Measurements from ENCODE around the gene SHISAL1. TPM values are rescaled to one million over a fixed set of nuclear protein-coding genes. Genes with fewer than 3 reads are reported as not detected.

The SHISAL1 gene
- 10 to 100 TPM in 1 of 8 experiments, 1 to 10 TPM in 6, under 1 TPM in 1; 0.17 to 21.5 (median 3.5) TPM for total RNA-seq

- no peaks in the 10 kb centered on the region for H3K4me1 ChIP-seq (replicated peaks in 1 of 2)
- 27 to 80% (median 53%) methylated on average over 2 to 7 of the region's 12 CpGs; no CpG with 5 or more reads in 7 of the 10 experiments for WGBS, 10 experiments
- H3K27ac ChIP-seq: no peak within 1 kb of the TSS
- peak in 2 of 8 experiments; percentile 24 to 30 for ATAC-seq (replicated peaks in 6 of 8)
- H3K4me3 ChIP-seq: no peak within 1 kb of the TSS
- in situ Hi-C loops (cut with MboI; ENCODE audit: low pct_unique_long_range_greater_than_20kb in 2 of 9, low sequenced_read_pairs in 9 of 9, unreplicated experiment in 9 of 9): no loop called here
Measured at GRCh38 chr22:44312766-44313165, at the start of gene SHISAL1. Gene SHISAL1 (minus strand): TSS chr22:44312951. CDS start chr22:44300945, 12,006 bp downstream.

- H3K27ac ChIP-seq: no peak overlapping the region
- no peak overlapping the region for H3K4me3 ChIP-seq
- ATAC-seq (replicated peaks in 6 of 8): no peak
- 68 to 100% (median 98%) methylated on average over 1 to 5 of the region's 12 CpGs; no CpG with 5 or more reads in 4 of the 10 experiments for WGBS, 10 experiments
- H3K4me1 ChIP-seq (replicated peaks in 1 of 2): peaks cover 13 to 26% of the 10 kb centered on the region in 2 donors
- in situ Hi-C loops (cut with MboI; ENCODE audit: low pct_unique_long_range_greater_than_20kb in 2 of 9, low sequenced_read_pairs in 9 of 9, unreplicated experiment in 9 of 9): no loop called here
Measured at GRCh38 chr22:44361391-44362126, 48.8 kb upstream of the SHISAL1 start.

GRCh38 chr22:44360668-44361381 is 48.1 kb upstream of the SHISAL1 start:
- Histone ChIP-seq H3K4me1 (replicated peaks in 1 of 2) (peaks cover 13 to 24% of the 10 kb centered on the region in 2 donors), H3K4me3 (no peak overlapping the region), H3K27ac (no peak overlapping the region)
- ATAC-seq (replicated peaks in 6 of 8): peak in 1 of 8 experiments; percentile 13
- WGBS, 10 experiments: 0 to 100% (median 67%) methylated on average over 1 to 10 of the region's 25 CpGs; no CpG with 5 or more reads in 4 of the 10 experiments
- in situ Hi-C loops (cut with MboI; ENCODE audit: low pct_unique_long_range_greater_than_20kb in 2 of 9, low sequenced_read_pairs in 9 of 9, unreplicated experiment in 9 of 9): no loop called here

GRCh38 chr22:44360306-44360667 is 47.5 kb upstream of the SHISAL1 start:
- no peak overlapping the region for H3K27ac ChIP-seq

GRCh38 chr22:44359496-44360110 is 46.9 kb upstream of the SHISAL1 start:
- in situ Hi-C loops (cut with MboI; ENCODE audit: low pct_unique_long_range_greater_than_20kb in 2 of 9, low sequenced_read_pairs in 9 of 9, unreplicated experiment in 9 of 9): no loop called here
- H3K27ac ChIP-seq: no peak overlapping the region
- no peak overlapping the region for H3K4me3 ChIP-seq
- ATAC-seq (replicated peaks in 6 of 8): no peak
- 92 to 100% (median 93%) methylated on average over 1 to 6 of the region's 13 CpGs; no CpG with 5 or more reads in 3 of the 10 experiments for WGBS, 10 experiments
- H3K4me1 ChIP-seq (replicated peaks in 1 of 2): peaks cover 17 to 25% of the 10 kb centered on the region in 2 donors

More at GRCh38 chr22:44360306-44360667, 47.5 kb upstream of the SHISAL1 start:
- WGBS, 10 experiments: 40 to 100% (median 68%) methylated on average over 1 to 9 of the region's 12 CpGs; no CpG with 5 or more reads in 4 of the 10 experiments
- H3K4me1 ChIP-seq (replicated peaks in 1 of 2): peaks cover 16 to 29% of the 10 kb centered on the region in 2 donors
- in situ Hi-C loops (cut with MboI; ENCODE audit: low pct_unique_long_range_greater_than_20kb in 2 of 9, low sequenced_read_pairs in 9 of 9, unreplicated experiment in 9 of 9): no loop called here
- no peak overlapping the region for H3K4me3 ChIP-seq
- no peak for ATAC-seq (replicated peaks in 6 of 8)

- H3K27ac ChIP-seq: no peak overlapping the region
- in situ Hi-C loops (cut with MboI; ENCODE audit: low pct_unique_long_range_greater_than_20kb in 2 of 9, low sequenced_read_pairs in 9 of 9, unreplicated experiment in 9 of 9): no loop called here
- no peak for ATAC-seq (replicated peaks in 6 of 8)
- WGBS, 10 experiments: 73 to 100% (median 85%) methylated on average over 1 to 6 of the region's 17 CpGs; no CpG with 5 or more reads in 1 of the 10 experiments
- peaks cover 17 to 25% of the 10 kb centered on the region in 2 donors for H3K4me1 ChIP-seq (replicated peaks in 1 of 2)
- no peak overlapping the region for H3K4me3 ChIP-seq
Measured at GRCh38 chr22:44358709-44359440, 46.1 kb upstream of the SHISAL1 start.

GRCh38 chr22:44357966-44358465 is 45.3 kb upstream of the SHISAL1 start:
- peak in 5 of 8 experiments; percentile 63 to 88 (median 69) for ATAC-seq (replicated peaks in 6 of 8)
- in situ Hi-C loops (cut with MboI; ENCODE audit: low pct_unique_long_range_greater_than_20kb in 2 of 9, low sequenced_read_pairs in 9 of 9, unreplicated experiment in 9 of 9): no loop called here
- no peak overlapping the region for H3K27ac ChIP-seq
- WGBS, 10 experiments: 13 to 100% (median 47%) methylated on average over 1 to 9 of the region's 19 CpGs; no CpG with 5 or more reads in 2 of the 10 experiments
- no peak overlapping the region for H3K4me3 ChIP-seq
- H3K4me1 ChIP-seq (replicated peaks in 1 of 2): peaks cover 17 to 27% of the 10 kb centered on the region in 2 donors

GRCh38 chr22:44357296-44357965 is 44.7 kb upstream of the SHISAL1 start:
- peak in 4 of 8 experiments; percentile 23 to 52 (median 42) for ATAC-seq (replicated peaks in 6 of 8)
- Histone ChIP-seq H3K4me1 (replicated peaks in 1 of 2) (peaks cover 22 to 33% of the 10 kb centered on the region in 2 donors), H3K27ac (no peak overlapping the region), H3K4me3 (no peak overlapping the region)
- WGBS, 10 experiments: 25 to 87% (median 61%) methylated on average over 2 to 7 of the region's 10 CpGs
- in situ Hi-C loops (cut with MboI; ENCODE audit: low pct_unique_long_range_greater_than_20kb in 2 of 9, low sequenced_read_pairs in 9 of 9, unreplicated experiment in 9 of 9): no loop called here

GRCh38 chr22:44355716-44356070 is 42.9 kb upstream of the SHISAL1 start:
- Histone ChIP-seq H3K27ac (peak overlapping the region in 1 of 2 donors; percentile 20), H3K4me1 (replicated peaks in 1 of 2) (peaks cover 31 to 44% of the 10 kb centered on the region in 2 donors), H3K4me3 (no peak overlapping the region)
- in situ Hi-C loops (cut with MboI; ENCODE audit: low pct_unique_long_range_greater_than_20kb in 2 of 9, low sequenced_read_pairs in 9 of 9, unreplicated experiment in 9 of 9): no loop called here
- no peak for ATAC-seq (replicated peaks in 6 of 8)
- WGBS, 10 experiments: 44 to 61% (median 51%) methylated on average over 1 to 4 of the region's 4 CpGs; no CpG with 5 or more reads in 6 of the 10 experiments

GRCh38 chr22:44354288-44354687 is 41.5 kb upstream of the SHISAL1 start:
- no peak overlapping the region for H3K27ac ChIP-seq
- no peak for ATAC-seq (replicated peaks in 6 of 8)
- no peak overlapping the region for H3K4me3 ChIP-seq
- WGBS, 10 experiments: 20 to 89% (median 67%) methylated on average over 1 to 7 of the region's 7 CpGs; no CpG with 5 or more reads in 2 of the 10 experiments
- peaks cover 35 to 50% of the 10 kb centered on the region in 2 donors for H3K4me1 ChIP-seq (replicated peaks in 1 of 2)
- in situ Hi-C loops (cut with MboI; ENCODE audit: low pct_unique_long_range_greater_than_20kb in 2 of 9, low sequenced_read_pairs in 9 of 9, unreplicated experiment in 9 of 9): no loop called here

- peaks cover 36 to 47% of the 10 kb centered on the region in 2 donors for H3K4me1 ChIP-seq (replicated peaks in 1 of 2)
- no peak overlapping the region for H3K27ac ChIP-seq
- ATAC-seq (replicated peaks in 6 of 8): no peak
- WGBS, 10 experiments: 60 to 100% (median 81%) methylated on average over 1 to 10 of the region's 13 CpGs; no CpG with 5 or more reads in 4 of the 10 experiments
- no peak overlapping the region for H3K4me3 ChIP-seq
- in situ Hi-C loops (cut with MboI; ENCODE audit: low pct_unique_long_range_greater_than_20kb in 2 of 9, low sequenced_read_pairs in 9 of 9, unreplicated experiment in 9 of 9): no loop called here
Measured at GRCh38 chr22:44353041-44353440, 40.3 kb upstream of the SHISAL1 start.
